SH-SY5Y (cell line): Measurements from ENCODE around the gene REST.

ENCODE experiments used
- GATA2 ChIP-seq: IDR thresholded peaks from 2 replicates; pipeline ENCODE4 v1.6.1; 2011; ENCODE audit warnings: mild to moderate bottlenecking, low read depth, low read length
- GATA3 ChIP-seq: IDR thresholded peaks from 2 replicates; pipeline ENCODE4 v1.6.1; 2011; ENCODE audit warnings: low read depth, mild to moderate bottlenecking, low read length, moderate library complexity

- no peak for TF ChIP-seq GATA3
- no peak for TF ChIP-seq GATA2
Observed at GRCh38 chr4:56990109-56990905, 82.6 kb downstream of the REST start.
